AG08396 (cell line): ENCODE results near the gene SH3PXD2B.
"Not testable (repeated sequence)": the region's sequence is repeated elsewhere in the genome, so short reads cannot be mapped to it uniquely, and the experiment has no call there.

Experiments used
- DNase-seq: peaks from one replicate; pipeline ENCODE4 v3.0.0; 2012; ENCODE audit warnings: low spot score, mixed read lengths

SH3PXD2B gene

GRCh38 chr5:172485511-172486202 lies 31.3 kb upstream of the SH3PXD2B start:
- no peak for DNase-seq

DNA sequence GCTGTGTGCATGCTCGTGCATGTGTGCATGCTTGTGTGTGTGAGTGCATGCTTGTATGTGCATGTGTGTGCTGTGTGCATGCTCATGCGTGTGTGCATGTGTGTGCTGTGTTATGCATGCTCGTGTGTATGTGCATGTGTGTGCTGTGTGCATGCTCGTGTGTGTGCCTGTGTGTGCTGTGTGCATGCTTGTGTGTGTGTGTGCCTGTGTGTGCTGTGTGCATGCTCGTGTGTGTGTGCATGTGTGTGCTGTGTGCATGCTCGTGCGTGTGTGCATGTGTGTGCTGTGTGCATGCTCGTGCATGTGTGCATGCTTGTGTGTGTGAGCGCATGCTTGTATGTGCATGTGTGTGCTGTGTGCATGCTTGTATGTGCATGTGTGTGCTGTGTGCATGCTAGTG lies 30.3 kb upstream of the SH3PXD2B start:
- no peak for DNase-seq

DNA sequence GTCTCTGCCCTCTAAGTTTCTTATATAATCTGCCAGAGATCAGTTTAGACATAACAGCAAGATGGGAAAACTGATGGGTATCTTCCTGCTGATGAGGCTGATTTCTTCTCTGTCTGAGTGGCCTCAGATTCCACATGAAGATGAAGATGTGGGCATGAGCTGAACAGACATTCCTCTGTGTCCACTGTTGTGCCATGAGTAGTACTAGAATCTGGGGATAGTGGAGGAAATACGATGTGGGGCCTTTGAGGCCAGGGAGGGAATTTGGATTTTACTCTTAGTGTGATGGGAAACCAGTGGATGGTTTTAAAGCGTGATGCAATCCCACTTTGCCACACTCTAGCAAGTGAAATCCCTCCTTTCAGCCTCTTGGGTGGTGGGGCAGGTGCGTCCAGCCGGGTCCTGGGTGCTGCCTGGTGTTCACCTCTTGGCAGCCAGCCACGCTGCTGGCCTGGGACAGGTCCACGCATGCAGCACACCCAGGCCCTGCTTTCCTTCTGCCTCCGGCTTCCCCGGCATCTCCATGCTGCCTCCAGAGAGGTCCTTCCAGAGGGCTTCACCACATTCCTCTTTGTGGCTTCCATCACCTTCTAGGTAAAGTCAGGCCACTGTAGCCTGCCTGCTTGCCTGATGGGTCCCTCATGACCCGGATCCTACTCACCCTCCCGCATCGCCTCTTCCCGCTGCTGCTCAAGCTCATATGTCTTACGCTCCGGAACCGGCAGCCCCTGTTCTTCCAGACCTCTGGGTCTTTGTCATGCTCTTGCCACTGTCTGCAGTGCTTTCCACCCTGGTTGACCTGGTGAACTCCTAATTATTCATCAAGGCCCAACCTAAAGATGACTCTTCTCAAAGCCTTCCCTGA lies 28.1 kb upstream of the SH3PXD2B start:
- DNase-seq: no peak

- no peak for DNase-seq
Observed at GRCh38 chr5:172481011-172481800, 26.9 kb upstream of the SH3PXD2B start.

- DNase-seq: no peak
Observed at GRCh38 chr5:172479784-172480115, 25.4 kb upstream of the SH3PXD2B start.

- DNase-seq: peak; percentile 90
Observed at GRCh38 chr5:172479034-172479783, 24.9 kb upstream of the SH3PXD2B start.

GRCh38 chr5:172478695-172479033 lies 24.3 kb upstream of the SH3PXD2B start:
- not testable (repeated sequence) for DNase-seq

DNA sequence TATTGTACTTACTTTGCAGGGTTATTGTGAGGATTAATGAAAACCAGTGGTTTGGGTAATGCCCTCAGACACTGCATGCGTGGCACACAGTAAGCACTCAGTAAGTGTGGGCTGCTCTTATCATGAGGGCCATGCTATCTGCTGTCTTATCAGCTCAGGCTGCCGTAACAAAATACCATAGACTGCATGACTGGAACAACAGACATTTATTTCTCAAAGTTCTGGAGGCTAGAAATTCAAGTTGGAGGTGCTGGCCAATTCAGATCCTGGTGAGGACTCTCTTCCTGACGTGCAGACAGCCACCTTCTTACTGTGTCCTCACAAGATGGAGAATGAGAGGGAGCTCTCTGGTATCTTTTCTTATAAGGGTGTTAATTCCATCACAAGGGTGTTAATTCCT lies 23.9 kb upstream of the SH3PXD2B start:
- no peak for DNase-seq

GRCh38 chr5:172477466-172477865 lies 23.1 kb upstream of the SH3PXD2B start:
- no peak for DNase-seq

DNA sequence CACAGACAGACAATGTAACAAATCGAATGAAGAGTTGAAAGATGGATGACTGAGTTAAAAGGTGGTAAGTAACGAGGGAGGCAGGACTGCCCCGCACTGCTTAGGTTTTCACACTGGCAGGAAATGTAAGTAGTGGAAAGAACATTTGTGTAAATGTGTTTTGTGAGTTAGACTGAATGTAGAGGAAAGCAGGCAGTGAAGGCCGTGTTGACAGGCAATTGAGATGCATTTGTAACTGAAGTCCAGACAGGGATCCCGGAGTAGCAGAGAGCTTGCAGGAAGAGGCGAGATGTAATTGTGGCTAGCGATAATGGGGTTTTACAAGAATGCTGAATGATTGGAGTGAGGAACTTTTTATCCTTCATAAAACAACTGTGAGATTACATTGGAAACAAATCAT lies 20.0 kb upstream of the SH3PXD2B start:
- DNase-seq: no peak

DNA sequence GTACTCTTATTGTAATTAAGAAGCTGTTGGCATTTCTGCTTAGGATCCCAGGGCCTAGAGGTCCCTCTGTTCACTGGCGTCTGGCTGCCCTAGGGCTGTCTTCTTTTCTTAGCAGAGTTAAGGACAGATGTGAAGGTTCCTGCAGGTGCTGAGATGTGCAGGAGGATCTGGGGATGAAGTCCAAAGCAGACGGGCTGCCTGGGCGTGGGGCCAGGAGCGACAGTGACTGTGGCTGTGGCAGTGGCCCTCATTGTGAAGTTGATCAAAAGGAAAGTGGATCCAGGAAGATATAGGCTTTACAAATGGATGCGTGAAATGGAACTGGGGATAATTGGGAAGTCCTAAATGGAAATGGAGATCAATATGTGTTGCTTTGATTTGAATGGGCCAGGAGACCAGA lies 19.1 kb upstream of the SH3PXD2B start:
- no peak for DNase-seq

DNA sequence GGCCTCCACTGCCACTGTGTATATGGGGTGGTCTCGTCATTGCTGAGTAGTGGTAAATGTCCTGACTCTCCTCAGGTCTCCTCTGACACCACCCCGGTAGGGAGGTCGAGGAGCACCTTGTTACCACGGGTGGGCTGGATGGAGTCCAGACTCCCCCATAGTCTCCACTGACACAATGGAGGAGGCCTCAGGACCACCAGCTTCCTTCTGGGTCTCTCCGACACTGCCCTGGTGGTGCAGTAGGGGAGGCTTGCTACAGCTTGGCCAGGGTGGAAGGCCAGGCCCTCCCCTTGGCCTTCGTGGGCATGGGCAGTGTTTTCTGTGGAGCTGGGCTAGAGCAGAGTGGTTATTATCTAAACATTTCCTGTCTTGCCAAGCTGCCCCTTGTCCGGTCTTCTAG lies 15.4 kb upstream of the SH3PXD2B start:
- no peak for DNase-seq

DNA sequence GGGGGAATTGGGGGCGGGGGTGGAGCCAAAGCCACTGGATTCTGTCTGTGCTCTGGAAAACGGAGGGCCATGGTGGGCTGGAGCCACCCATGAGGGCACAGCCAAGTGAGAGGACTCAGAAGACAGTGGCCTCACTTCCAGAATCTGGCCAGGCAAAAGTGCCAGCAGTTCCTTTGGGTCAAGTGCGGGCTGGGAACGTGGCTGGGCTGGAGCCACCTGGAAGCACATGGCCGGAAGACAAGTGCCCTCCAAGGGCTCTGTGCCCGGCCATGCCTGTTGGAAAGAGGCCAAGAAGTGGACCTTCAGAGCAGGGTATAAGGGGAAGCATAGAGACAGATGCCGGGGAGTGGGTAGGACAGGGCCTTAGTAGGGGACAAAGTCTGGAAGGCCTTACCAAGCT lies 11.7 kb upstream of the SH3PXD2B start:
- no peak for DNase-seq

DNA sequence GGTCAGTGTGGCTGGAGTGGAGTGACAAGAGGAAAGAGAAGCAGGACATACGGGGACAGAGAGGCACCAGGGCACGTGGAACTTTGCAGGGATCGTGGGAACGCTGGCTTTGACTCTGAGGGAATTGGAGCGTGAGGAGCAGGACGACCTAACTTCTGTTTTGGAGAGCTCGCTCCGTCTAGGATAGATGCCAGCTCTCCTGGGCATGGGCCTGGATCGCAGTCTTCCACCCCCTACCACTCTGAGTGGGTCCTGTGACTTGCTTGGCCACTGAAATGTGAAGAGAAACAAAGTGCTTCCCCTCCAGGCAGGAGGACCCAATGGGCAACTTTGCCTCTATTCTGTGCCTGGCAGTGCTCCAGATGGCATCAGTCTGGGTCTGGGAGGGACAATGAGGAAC lies 8.7 kb upstream of the SH3PXD2B start:
- no peak for DNase-seq

GRCh38 chr5:172459783-172460165 lies 5.4 kb upstream of the SH3PXD2B start:
- DNase-seq: no peak

- DNase-seq: no peak
Observed at GRCh38 chr5:172458976-172459782, 4.9 kb upstream of the SH3PXD2B start.

DNA sequence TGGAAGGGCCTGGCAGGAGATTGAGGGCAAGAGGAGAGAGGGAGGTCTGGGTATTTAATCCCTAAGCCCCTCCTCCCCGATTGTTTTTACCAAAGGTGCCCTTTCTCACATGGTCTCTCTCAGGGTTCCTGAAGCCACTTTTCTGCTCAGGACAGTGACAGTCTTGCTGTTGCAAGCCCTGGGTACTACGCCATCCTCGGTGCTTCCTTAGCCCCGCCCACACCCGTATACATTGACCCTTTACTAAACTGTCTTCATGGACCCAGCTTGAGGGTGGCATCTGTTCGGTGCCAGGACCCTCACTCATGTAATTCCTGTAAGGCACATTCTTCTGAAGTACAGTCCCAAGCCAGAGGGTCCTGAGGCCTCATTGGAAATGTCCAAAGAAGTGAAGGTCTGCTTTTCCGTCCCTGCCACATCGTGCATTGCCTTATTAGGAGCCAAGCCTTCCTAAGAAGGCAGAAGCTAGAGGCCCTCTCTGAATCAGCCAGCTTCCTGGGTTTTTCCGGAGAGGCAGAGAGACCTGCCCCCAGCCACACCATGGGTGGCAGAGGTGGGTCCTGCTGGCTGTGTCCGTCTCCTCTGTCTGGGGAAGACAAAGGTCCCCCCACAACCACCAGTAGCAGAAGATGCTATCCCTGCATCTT lies 1.9 kb upstream of the SH3PXD2B start:
- DNase-seq: no peak

GRCh38 chr5:172455511-172456061 lies 1.3 kb upstream of the SH3PXD2B start:
- DNase-seq: peak; percentile 65

DNA sequence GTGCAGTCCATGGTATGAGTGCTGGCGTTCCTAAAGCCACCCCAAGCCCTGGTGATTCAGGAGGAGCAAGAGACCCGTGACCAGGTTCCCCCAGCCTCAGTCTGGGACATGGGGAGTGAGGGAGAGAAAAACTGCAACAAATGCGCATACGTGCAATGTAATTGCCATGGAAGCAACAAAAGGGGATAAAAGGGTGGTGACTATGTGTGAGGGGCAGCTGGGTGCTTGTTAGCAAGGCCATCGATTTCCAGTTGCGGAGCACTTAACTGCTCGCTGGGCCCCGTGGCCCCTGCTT lies 709 bp upstream of the SH3PXD2B start:
- DNase-seq: no peak

DNA sequence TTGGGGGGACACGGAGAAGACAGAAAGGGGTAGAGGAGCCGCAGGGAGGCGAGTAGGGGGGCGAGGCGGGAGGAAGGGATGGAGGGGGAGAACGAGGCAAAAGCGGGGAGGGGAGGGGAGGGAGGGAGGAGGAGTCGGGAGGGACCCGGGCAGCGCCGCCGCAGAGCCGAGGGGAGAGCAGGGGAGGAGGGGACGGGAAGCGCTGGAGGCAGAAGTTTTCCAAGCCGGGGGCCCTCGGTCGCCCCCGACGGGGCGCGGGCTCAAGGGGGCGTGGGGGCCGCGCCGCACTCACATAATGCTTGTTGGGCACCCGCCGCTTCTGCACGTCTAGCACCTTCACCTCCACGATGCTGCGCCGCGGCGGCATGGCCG lies 353 bp downstream of the SH3PXD2B start:
- DNase-seq: peak; percentile 50
